NCI-H187 (cell line): ENCODE results near the gene CEP85L.

Experiments used
- DNase-seq, 2 experiments: peaks; one replicate each; lab custom pipeline; 2025; lab: John Stamatoyannopoulos, UW

The CEP85L gene

GRCh38 chr6:118651282-118652050, at the start of gene CEP85L:
CEP85L (minus strand) TSS chr6:118651591; CDS start chr6:118651269, 322 bp downstream.
- peak; percentile 88 to 95 for DNase-seq

- DNase-seq = no peak
Measured at GRCh38 chr6:118700531-118700930, 49.1 kb upstream of the CEP85L start.

GRCh38 chr6:118697554-118697953, 46.2 kb upstream of the CEP85L start:
- DNase-seq = peak; percentile 10 to 14

GRCh38 chr6:118696271-118696670, 44.9 kb upstream of the CEP85L start:
- no peak for DNase-seq

GRCh38 chr6:118693562-118693961, 42.2 kb upstream of the CEP85L start:
- no peak for DNase-seq

GRCh38 chr6:118685823-118686449, 34.5 kb upstream of the CEP85L start:
- DNase-seq = no peak

GRCh38 chr6:118683881-118684872, 32.8 kb upstream of the CEP85L start:
- DNase-seq = no peak

- DNase-seq = no peak
Measured at GRCh38 chr6:118680452-118681095, 29.2 kb upstream of the CEP85L start.

- no peak for DNase-seq
Measured at GRCh38 chr6:118679327-118679901, 28.0 kb upstream of the CEP85L start.

- no peak for DNase-seq
Measured at GRCh38 chr6:118678866-118679265, 27.5 kb upstream of the CEP85L start.

- DNase-seq = no peak
Measured at GRCh38 chr6:118677193-118677592, 25.8 kb upstream of the CEP85L start.

GRCh38 chr6:118675225-118675624, 23.8 kb upstream of the CEP85L start:
- DNase-seq = no peak

- DNase-seq = no peak
Measured at GRCh38 chr6:118674772-118675171, 23.4 kb upstream of the CEP85L start.

- no peak for DNase-seq
Measured at GRCh38 chr6:118672678-118673077, 21.3 kb upstream of the CEP85L start.

GRCh38 chr6:118669561-118669960, 18.2 kb upstream of the CEP85L start:
- DNase-seq = no peak

- DNase-seq = no peak
Measured at GRCh38 chr6:118668761-118669385, 17.5 kb upstream of the CEP85L start.

- DNase-seq = no peak
Measured at GRCh38 chr6:118667988-118668387, 16.6 kb upstream of the CEP85L start.

- no peak for DNase-seq
Measured at GRCh38 chr6:118665011-118665410, 13.6 kb upstream of the CEP85L start.

- no peak for DNase-seq
Measured at GRCh38 chr6:118663993-118664985, 12.9 kb upstream of the CEP85L start.

GRCh38 chr6:118661831-118662230, 10.4 kb upstream of the CEP85L start:
- no peak for DNase-seq
